ELF-1 (cell line): ENCODE results near the gene SASH1.
"Not testable (repeated sequence)": the region's sequence is repeated elsewhere in the genome, so short reads cannot be mapped to it uniquely, and the experiment has no call there.

Experiments
- DNase-seq: peaks from one replicate; pipeline ENCODE4 v3.0.0-alpha.2; 2016; ENCODE audit warnings: low read depth, low spot score

SASH1 gene

GRCh38 chr6:148580442-148580841 lies 237.8 kb downstream of the SASH1 start:
- DNase-seq, result no peak

GRCh38 chr6:148583631-148584030 lies 241.0 kb downstream of the SASH1 start:
- no peak for DNase-seq

- not testable (repeated sequence) for DNase-seq
These were observed 243.0 kb downstream of the SASH1 start for GRCh38 chr6:148585641-148586040.

GRCh38 chr6:148590883-148591282 lies 248.2 kb downstream of the SASH1 start:
- no peak for DNase-seq

- DNase-seq, result no peak
These were observed 249.0 kb downstream of the SASH1 start for GRCh38 chr6:148591656-148592055.

GRCh38 chr6:148593130-148593812 lies 250.6 kb downstream of the SASH1 start:
- DNase-seq, result peak; percentile 10

GRCh38 chr6:148593813-148594170 lies 251.2 kb downstream of the SASH1 start:
- no peak for DNase-seq

- DNase-seq, result no peak
These were observed 252.9 kb downstream of the SASH1 start for GRCh38 chr6:148595550-148595949.

- DNase-seq, result no peak
These were observed 254.3 kb downstream of the SASH1 start for GRCh38 chr6:148596891-148597455.

- DNase-seq, result no peak
These were observed 256.1 kb downstream of the SASH1 start for GRCh38 chr6:148598724-148599123.

- DNase-seq, result peak; percentile 96
These were observed 257.4 kb downstream of the SASH1 start for GRCh38 chr6:148599967-148600426.
